Measurements from ENCODE around the gene TSPAN17.

TSPAN17 gene

GRCh38 chr5:176624142-176624541 is 23.1 kb upstream of the TSPAN17 start:
- H3K4me3 ChIP-seq (ENCODE audit: low read depth, low read length), result no peak overlapping the region
- TF ChIP-seq, protein P1, sequence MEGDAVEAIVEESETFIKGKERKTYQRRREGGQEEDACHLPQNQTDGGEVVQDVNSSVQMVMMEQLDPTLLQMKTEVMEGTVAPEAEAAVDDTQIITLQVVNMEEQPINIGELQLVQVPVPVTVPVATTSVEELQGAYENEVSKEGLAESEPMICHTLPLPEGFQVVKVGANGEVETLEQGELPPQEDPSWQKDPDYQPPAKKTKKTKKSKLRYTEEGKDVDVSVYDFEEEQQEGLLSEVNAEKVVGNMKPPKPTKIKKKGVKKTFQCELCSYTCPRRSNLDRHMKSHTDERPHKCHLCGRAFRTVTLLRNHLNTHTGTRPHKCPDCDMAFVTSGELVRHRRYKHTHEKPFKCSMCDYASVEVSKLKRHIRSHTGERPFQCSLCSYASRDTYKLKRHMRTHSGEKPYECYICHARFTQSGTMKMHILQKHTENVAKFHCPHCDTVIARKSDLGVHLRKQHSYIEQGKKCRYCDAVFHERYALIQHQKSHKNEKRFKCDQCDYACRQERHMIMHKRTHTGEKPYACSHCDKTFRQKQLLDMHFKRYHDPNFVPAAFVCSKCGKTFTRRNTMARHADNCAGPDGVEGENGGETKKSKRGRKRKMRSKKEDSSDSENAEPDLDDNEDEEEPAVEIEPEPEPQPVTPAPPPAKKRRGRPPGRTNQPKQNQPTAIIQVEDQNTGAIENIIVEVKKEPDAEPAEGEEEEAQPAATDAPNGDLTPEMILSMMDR (IDR thresholded peaks at IDR 0.05; ENCODE audit: low read depth, low read length), result no peak

DNA sequence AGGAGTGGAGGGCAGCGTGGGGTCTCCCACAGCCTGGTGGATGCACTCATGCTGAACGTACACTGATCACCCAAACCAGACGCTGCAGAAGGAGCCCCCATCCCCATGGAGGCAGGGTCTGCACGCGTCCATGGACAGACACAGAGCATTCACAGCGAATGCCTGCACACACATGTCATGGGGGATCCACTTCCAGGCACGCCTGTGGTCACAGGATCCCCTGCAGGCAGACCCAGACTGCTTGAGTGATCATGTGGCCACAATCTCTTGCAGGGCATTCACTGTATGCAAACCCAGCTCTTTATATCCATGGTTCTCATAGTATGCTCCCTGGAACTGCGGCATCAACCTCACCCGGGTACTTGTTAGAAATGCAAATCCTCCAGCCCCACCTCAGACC is 22.3 kb upstream of the TSPAN17 start:
- H3K4me3 ChIP-seq (ENCODE audit: low read depth, low read length), result no peak overlapping the region
- TF ChIP-seq, protein P1 (IDR thresholded peaks at IDR 0.05; ENCODE audit: low read depth, low read length), result no peak

GRCh38 chr5:176625512-176625911 is 21.8 kb upstream of the TSPAN17 start:
- H3K4me3 ChIP-seq (ENCODE audit: low read depth, low read length), result no peak overlapping the region
- TF ChIP-seq, protein P1 (IDR thresholded peaks at IDR 0.05; ENCODE audit: low read depth, low read length), result no peak

GRCh38 chr5:176625966-176626875 is 21.1 kb upstream of the TSPAN17 start:
- TF ChIP-seq, protein P1 (IDR thresholded peaks at IDR 0.05; ENCODE audit: low read depth, low read length), result no peak
- no peak overlapping the region for H3K4me3 ChIP-seq (ENCODE audit: low read depth, low read length)

DNA sequence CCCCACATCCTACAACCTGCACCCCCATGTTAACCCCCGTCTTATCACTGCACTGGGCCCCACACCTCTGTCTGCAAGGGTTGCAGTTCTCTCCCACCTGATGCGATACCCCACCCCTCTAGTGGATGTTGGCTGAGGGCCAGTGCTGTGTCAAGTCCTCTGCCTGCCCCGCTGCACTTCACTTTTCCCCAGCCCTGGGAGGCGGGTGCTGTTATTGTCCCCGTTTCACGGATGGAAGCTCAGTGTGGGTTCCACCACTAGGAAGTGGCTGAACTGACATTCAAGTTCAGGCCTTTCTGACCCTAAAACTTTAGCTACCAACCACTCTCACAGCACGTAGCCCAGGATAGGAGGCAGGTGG is 20.4 kb upstream of the TSPAN17 start:
- TF ChIP-seq, protein P1 (IDR thresholded peaks at IDR 0.05; ENCODE audit: low read depth, low read length), result no peak
- no peak overlapping the region for H3K4me3 ChIP-seq (ENCODE audit: low read depth, low read length)

GRCh38 chr5:176627582-176627981 is 19.7 kb upstream of the TSPAN17 start:
- no peak overlapping the region for H3K4me3 ChIP-seq (ENCODE audit: low read depth, low read length)
- TF ChIP-seq, protein P1 (IDR thresholded peaks at IDR 0.05; ENCODE audit: low read depth, low read length), result no peak

GRCh38 chr5:176628406-176629228 is 18.7 kb upstream of the TSPAN17 start:
- TF ChIP-seq, protein P1 (IDR thresholded peaks at IDR 0.05; ENCODE audit: low read depth, low read length), result no peak
- no peak overlapping the region for H3K4me3 ChIP-seq (ENCODE audit: low read depth, low read length)
